ENCODE measurements around the gene PPIP5K2. TPM values are rescaled to one million over a fixed set of nuclear protein-coding genes. Genes with fewer than 3 reads are reported as not detected.

The PPIP5K2 gene
- total RNA-seq, 1 donor from 2014 or later: 67.7 TPM

- no peak overlapping the region for H3K4me2 ChIP-seq (ENCODE audit: low read length)
- no peak overlapping the region for H3K4me3 ChIP-seq (ENCODE audit: insufficient read depth, low read depth, low read length)
- H3K4me1 ChIP-seq (ENCODE audit: insufficient read depth, low read length): no peaks in the 10 kb centered on the region
- H4K20me1 ChIP-seq (ENCODE audit: insufficient read depth, low read length): no peaks in the 10 kb centered on the region
- no peak overlapping the region for H3K9ac ChIP-seq (ENCODE audit: low read length)
- H3K9me3 ChIP-seq (ENCODE audit: insufficient read depth, low read depth, low read length): no peaks in the 10 kb centered on the region
- Mint-ChIP-seq H3K27me3 (ENCODE audit: low read depth, unreplicated experiment) (no peaks in the 10 kb centered on the region), H3K4me1 (ENCODE audit: low read depth, unreplicated experiment) (no peaks in the 10 kb centered on the region), H3K36me3 (ENCODE audit: low read depth, unreplicated experiment) (no peaks in the 10 kb centered on the region), H3K9me3 (ENCODE audit: unreplicated experiment) (peaks cover 3% of the 10 kb centered on the region), H3K4me3 (ENCODE audit: unreplicated experiment) (no peak overlapping the region), H3K27ac (ENCODE audit: unreplicated experiment) (no peak overlapping the region)
- H3K27me3 ChIP-seq (ENCODE audit: insufficient read depth, low read length): no peaks in the 10 kb centered on the region
- FAIRE-seq: no peak
- no peak overlapping the region for H2AFZ ChIP-seq (ENCODE audit: low read depth, low read length)
- TF ChIP-seq CTCF (IDR thresholded peaks at IDR 0.05; ENCODE audit: insufficient read depth, low read depth, low read length) (no peak), EZH2 (IDR thresholded peaks at IDR 0.05; ENCODE audit: insufficient read depth, low read length) (no peak)
- no peak for DNase-seq (ENCODE audit: low read depth)
- peaks cover 7% of the 10 kb centered on the region for H3K79me2 ChIP-seq (ENCODE audit: insufficient read depth, low read length)
- H3K36me3 ChIP-seq (ENCODE audit: insufficient read depth, low read length): no peaks in the 10 kb centered on the region
- H3K27ac ChIP-seq (ENCODE audit: low read depth, low read length): no peak overlapping the region
These were observed 9.7 kb upstream of the PPIP5K2 start for GRCh38 chr5:103110403-103110802.

DNA sequence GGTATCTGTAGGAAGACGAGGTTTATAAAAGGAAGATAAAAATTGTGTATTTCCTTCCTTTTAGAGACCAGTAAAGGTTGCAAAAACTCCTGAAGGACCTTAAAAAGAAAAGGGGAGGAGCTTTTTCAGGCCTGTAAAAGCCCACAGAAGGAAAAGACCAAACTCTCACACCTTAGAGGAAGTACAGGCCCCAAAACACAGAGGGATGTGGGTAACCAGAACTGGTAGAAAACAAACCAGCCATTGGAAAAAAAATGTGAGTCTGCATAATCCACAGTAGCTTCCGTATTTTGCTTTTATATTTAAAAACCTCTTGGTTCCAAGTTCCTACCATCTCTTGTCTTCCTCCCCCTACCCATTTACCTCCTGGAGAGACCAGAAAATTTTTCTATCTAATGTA lies 8.6 kb upstream of the PPIP5K2 start:
- Mint-ChIP-seq H3K4me1 (ENCODE audit: low read depth, unreplicated experiment) (no peaks in the 10 kb centered on the region), H3K9me3 (ENCODE audit: unreplicated experiment) (peaks cover 3% of the 10 kb centered on the region), H3K4me3 (ENCODE audit: unreplicated experiment) (no peak overlapping the region), H3K27me3 (ENCODE audit: low read depth, unreplicated experiment) (no peaks in the 10 kb centered on the region), H3K36me3 (ENCODE audit: low read depth, unreplicated experiment) (no peaks in the 10 kb centered on the region), H3K27ac (ENCODE audit: unreplicated experiment) (no peak overlapping the region)
- no peaks in the 10 kb centered on the region for H3K9me3 ChIP-seq (ENCODE audit: insufficient read depth, low read depth, low read length)
- no peaks in the 10 kb centered on the region for H3K27me3 ChIP-seq (ENCODE audit: insufficient read depth, low read length)
- H3K79me2 ChIP-seq (ENCODE audit: insufficient read depth, low read length): peaks cover 7% of the 10 kb centered on the region
- no peak overlapping the region for H3K4me3 ChIP-seq (ENCODE audit: insufficient read depth, low read depth, low read length)
- H2AFZ ChIP-seq (ENCODE audit: low read depth, low read length): no peak overlapping the region
- no peak overlapping the region for H3K9ac ChIP-seq (ENCODE audit: low read length)
- no peaks in the 10 kb centered on the region for H3K36me3 ChIP-seq (ENCODE audit: insufficient read depth, low read length)
- H3K4me2 ChIP-seq (ENCODE audit: low read length): no peak overlapping the region
- FAIRE-seq: no peak
- H4K20me1 ChIP-seq (ENCODE audit: insufficient read depth, low read length): no peaks in the 10 kb centered on the region
- no peak for TF ChIP-seq EZH2 (IDR thresholded peaks at IDR 0.05; ENCODE audit: insufficient read depth, low read length)
- no peak for TF ChIP-seq CTCF (IDR thresholded peaks at IDR 0.05; ENCODE audit: insufficient read depth, low read depth, low read length)
- DNase-seq (ENCODE audit: low read depth): no peak
- H3K27ac ChIP-seq (ENCODE audit: low read depth, low read length): no peak overlapping the region
- H3K4me1 ChIP-seq (ENCODE audit: insufficient read depth, low read length): no peaks in the 10 kb centered on the region

- Histone ChIP-seq H3K36me3 (ENCODE audit: insufficient read depth, low read length) (no peaks in the 10 kb centered on the region), H2AFZ (ENCODE audit: low read depth, low read length) (no peak overlapping the region), H4K20me1 (ENCODE audit: insufficient read depth, low read length) (no peaks in the 10 kb centered on the region), H3K9ac (ENCODE audit: low read length) (no peak overlapping the region), H3K9me3 (ENCODE audit: insufficient read depth, low read depth, low read length) (no peaks in the 10 kb centered on the region), H3K4me1 (ENCODE audit: insufficient read depth, low read length) (no peaks in the 10 kb centered on the region), H3K79me2 (ENCODE audit: insufficient read depth, low read length) (peaks cover 13% of the 10 kb centered on the region), H3K4me3 (ENCODE audit: insufficient read depth, low read depth, low read length) (no peak overlapping the region), H3K4me2 (ENCODE audit: low read length) (no peak overlapping the region), H3K27me3 (ENCODE audit: insufficient read depth, low read length) (no peaks in the 10 kb centered on the region), H3K27ac (ENCODE audit: low read depth, low read length) (no peak overlapping the region)
- Mint-ChIP-seq H3K27me3 (ENCODE audit: low read depth, unreplicated experiment) (no peaks in the 10 kb centered on the region), H3K27ac (ENCODE audit: unreplicated experiment) (no peak overlapping the region), H3K4me3 (ENCODE audit: unreplicated experiment) (no peak overlapping the region), H3K36me3 (ENCODE audit: low read depth, unreplicated experiment) (no peaks in the 10 kb centered on the region), H3K4me1 (ENCODE audit: low read depth, unreplicated experiment) (no peaks in the 10 kb centered on the region), H3K9me3 (ENCODE audit: unreplicated experiment) (peaks cover 3% of the 10 kb centered on the region)
- FAIRE-seq: no peak
- no peak for DNase-seq (ENCODE audit: low read depth)
- TF ChIP-seq CTCF (IDR thresholded peaks at IDR 0.05; ENCODE audit: insufficient read depth, low read depth, low read length) (no peak), EZH2 (IDR thresholded peaks at IDR 0.05; ENCODE audit: insufficient read depth, low read length) (no peak)
These were observed 7.2 kb upstream of the PPIP5K2 start for GRCh38 chr5:103112910-103113309.

All from astrocyte (in vitro differentiated cells and primary cell).